Activated effector memory CD4-positive, alpha-beta T cell treated with Interleukin-2 at 50 U/mL for 16 hours (primary cell): ENCODE measurements around the gene ZNF770.

Experiments
- DNase-seq: peaks from one replicate; pipeline ENCODE4 v3.0.0-alpha.2; 2020

The ZNF770 gene, protein sequence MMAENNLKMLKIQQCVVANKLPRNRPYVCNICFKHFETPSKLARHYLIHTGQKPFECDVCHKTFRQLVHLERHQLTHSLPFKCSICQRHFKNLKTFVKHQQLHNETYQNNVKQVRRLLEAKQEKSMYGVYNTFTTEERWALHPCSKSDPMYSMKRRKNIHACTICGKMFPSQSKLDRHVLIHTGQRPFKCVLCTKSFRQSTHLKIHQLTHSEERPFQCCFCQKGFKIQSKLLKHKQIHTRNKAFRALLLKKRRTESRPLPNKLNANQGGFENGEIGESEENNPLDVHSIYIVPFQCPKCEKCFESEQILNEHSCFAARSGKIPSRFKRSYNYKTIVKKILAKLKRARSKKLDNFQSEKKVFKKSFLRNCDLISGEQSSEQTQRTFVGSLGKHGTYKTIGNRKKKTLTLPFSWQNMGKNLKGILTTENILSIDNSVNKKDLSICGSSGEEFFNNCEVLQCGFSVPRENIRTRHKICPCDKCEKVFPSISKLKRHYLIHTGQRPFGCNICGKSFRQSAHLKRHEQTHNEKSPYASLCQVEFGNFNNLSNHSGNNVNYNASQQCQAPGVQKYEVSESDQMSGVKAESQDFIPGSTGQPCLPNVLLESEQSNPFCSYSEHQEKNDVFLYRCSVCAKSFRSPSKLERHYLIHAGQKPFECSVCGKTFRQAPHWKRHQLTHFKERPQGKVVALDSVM

DNA sequence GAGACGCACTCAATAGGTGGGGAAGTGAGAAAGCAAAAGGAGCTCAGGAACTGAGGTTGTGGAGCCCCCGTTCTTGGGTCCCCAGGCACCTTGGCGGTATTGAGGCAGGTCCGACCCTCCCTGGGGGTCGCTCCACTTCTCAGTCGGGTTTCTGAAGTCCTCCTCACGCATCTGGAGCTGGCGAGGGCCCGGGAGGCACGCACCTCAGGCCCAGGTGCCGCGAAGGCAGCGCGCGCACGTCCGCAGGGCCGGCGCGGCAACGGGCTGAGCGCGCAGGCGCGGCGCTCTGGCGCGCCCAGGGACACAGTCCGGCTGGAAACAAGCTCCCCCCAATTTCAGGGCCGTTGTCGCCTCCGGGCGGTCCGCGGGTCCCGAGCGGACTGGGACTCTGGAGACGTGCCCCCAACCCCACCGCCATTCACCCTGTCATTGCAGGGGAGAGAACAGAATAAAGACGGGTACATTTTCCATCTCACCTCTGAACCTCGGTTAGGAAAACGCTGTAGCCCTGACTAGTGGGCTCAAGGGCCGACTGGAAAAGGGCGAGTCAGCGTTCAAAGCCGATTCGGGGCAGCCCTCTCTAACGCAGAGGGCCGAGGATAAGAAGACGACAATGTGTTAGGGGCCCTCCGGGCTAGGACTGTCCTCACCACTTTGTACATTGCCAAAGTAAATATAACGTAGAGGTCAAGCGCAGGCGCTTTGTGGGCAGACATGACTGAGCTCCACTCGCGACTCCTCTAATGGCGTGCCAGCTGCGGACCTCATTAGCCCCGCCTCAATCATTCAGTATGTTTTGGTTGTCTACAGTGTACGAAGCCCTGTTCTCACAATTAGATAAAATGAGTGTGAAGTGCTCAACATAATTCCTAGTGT, at the start of gene ZNF770:
Gene ZNF770 (minus strand): TSS at position 261 of the 876 bp plus-strand sequence. CDS start 4,853 bp downstream, outside the sequence.
- peak; percentile 85 for DNase-seq

DNA sequence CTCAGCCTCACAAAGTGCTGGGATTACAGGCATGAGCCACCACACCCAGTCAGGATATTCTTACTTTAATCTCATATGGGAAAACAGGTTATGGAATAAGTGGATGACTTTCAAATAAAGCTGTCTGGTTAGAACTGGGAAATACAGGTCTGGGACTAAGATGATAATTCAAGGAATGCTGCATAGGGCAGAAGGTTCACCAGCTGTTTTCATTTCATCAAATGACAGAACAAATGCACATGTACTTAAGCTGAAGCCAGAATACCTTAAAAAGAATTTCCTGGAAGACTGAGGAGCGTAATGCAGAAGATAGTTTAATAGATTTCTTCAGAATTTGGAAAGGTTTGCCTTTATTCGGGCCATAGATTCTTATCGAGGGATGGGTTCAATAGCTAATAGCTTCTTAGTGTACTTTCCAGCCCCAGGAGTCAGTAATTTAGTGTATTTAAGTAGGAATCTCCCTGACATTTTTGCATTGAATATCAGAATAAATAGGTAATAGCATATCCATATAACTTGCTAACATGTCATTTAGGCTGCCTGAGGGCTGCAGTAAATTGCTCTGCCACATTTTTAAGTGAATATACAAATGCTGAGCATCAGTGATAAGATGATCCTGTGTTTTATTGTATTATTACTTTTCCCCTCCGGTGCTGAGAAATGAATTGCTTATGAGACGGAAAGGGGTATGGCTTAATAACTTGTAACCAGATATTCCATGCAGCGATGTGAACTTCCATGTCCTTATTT, 40.3 kb upstream of the ZNF770 start:
- DNase-seq: no peak

DNA sequence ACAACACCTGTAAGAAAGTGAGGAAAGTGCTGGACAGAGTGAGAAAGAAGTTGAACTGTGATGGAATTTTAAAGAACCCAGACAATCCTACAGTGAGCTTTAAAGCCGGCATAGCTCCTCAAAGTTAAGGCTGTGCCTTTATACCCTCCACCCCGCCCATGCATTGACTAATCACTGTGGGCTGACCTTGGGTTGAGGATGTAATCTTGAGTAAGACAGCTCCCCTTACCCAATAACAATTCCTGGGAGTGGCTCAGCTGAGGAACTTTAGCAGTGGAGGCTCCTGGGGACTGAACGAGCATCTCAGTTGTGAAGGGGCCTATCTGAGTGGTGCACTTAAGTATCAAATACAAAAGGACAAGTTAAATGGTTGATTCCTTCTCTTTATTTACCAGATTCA, 35.7 kb upstream of the ZNF770 start:
- no peak for DNase-seq

DNA sequence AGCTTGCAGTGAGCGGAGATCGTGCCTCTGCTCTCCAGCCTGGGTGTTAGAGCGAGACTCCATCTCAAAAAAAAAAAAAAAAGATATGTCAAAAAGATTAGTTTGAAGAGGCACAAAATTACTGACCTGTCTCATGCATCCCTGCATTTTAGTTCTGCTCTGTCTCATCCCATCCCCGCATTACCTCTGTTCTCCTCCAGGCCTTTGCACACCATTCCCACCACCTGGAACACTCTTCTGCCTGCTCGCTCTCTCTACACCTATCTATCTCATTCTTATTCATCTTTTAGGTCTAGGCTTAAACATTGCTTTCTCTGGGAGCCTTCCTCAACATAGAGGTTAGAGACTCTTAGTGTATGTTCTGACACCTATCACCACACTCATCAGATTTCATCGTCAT, 32.9 kb upstream of the ZNF770 start:
- no peak for DNase-seq

DNA sequence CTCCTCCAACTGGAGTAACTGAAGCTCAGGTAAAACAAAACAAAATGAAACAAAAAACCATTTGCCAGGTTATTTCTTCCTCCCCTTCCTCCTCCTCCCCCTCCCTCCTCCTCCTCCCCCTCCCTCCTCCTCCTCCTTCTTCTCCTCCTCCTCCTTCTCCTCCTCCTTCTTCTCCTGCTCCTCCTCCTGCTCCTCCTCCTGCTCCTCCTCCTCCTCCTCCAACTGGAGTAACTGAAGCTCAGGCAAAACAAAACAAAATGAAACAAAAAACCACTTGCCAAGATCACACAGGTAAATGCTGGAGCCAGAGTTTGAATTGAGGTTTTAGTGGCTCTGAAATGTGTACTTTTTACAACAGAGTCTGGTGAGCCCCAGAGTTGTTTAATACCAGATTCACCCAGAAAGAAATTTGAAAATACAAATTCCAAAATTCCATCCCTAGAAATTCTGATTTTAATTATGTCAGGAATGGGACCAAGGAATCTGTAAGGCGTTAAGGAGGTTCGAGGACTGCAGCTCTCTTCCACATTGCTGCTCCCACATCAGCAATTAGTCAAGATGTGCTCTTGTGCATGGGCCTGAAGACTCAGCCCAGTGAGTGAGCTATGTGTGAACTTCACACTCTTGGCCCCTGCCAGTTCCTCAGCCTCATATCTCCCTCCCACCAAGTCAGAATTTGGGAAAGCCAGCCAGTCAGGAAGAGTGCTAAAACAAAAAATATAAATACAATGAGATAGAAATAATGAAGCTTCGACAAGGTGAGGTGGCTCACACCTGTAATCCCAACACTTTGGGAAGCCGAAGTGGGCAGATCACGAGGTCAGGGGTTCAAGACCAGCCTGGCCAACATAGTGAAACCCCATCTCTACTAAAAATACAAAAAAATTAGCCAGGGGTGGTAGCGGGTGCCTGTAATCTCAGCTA, 31.6 kb upstream of the ZNF770 start:
- no peak for DNase-seq

DNA sequence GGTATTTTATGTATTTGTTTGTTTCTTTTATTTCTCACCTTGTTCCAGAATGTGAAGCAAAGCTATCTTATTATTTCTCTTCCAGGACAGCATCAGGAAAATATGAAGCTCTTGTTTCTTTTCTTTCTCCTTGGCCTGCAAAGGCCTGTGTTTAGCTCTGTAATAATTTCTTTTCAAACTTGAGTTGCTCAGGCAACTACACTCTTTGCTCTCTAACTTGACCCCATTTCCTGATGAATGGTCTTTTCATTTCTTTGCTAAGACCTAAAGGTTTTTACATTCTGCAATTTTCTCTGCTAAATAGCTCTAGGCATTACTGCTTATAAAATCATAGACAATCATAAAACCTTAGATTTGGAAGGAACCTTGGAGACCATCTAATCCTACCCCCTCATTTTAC, 26.2 kb upstream of the ZNF770 start:
- DNase-seq: no peak

DNA sequence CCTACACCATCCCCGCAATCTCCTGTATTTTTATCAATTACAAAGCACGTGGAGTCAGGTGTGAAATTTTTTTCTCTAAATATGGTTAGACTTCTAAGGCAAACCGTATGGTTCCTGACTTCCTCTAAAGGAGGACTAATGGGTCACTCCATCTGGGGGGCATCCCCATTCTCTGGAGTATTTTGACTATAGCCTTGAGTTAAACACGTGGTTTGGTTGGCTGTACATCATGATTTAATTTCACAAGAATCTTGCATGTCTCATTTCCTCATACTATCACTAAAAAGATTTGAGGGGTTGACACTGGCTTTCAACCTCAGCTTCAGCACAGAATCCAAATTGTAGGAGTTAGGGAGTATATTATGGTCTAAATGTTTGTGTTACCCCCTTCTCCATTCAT, 25.3 kb upstream of the ZNF770 start:
- DNase-seq: no peak

DNA sequence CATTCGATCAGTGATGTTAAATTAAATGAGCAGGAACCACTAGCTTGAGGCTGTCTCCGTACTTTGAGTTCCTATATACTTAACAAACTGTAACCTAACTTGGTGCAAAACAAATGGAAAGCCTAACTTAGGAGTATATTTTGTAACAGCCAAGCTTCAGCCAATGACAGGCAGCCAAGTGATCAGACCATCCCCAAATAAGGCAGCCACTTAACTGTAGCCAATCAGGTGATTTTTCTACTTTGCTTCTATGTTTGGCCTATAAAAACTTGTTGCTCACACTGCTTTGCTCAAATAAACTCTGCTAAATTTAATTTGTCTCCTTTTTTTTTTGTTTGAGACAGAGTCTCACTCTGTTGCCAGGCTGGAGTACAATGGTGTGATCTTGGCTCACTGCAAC, 19.3 kb upstream of the ZNF770 start:
- DNase-seq: no peak

DNA sequence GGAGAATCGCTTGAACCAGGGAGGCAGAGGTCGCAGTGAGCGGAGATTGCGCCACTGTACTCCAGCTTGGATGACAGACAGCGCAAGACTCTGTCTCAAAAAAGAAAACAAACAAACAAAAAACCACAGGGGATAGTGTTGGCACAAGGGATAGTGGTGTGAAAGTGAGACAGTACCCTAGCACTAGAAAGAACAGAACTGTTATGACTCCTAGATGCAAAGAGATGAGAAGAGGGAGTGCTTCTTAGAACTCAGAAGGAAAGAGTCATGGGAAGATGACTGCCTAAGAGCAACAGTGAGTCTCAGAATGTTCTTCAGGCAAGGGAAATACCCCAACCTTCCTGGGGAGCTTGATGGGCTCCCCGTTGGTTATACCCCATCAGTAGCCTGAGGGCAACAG, 17.8 kb upstream of the ZNF770 start:
- no peak for DNase-seq

DNA sequence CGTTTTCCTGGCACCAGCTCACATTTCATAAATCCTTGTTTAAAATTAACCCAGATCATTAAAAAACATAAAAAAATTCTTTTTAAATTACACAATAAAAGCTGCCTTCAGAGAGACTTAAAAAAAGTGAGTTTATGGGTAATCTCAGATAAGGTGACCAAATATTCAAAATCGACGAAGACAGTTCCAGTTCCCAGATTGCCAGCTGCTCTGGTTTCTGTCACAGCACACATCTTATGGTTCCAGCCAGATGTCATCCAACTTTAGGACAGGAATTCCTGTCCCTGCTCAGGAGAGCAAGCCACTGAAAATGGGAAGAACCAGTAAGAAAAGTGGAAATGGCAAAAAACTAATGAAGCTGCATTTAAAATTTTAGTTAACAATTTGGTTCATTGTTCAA, 15.8 kb upstream of the ZNF770 start:
- DNase-seq: no peak

DNA sequence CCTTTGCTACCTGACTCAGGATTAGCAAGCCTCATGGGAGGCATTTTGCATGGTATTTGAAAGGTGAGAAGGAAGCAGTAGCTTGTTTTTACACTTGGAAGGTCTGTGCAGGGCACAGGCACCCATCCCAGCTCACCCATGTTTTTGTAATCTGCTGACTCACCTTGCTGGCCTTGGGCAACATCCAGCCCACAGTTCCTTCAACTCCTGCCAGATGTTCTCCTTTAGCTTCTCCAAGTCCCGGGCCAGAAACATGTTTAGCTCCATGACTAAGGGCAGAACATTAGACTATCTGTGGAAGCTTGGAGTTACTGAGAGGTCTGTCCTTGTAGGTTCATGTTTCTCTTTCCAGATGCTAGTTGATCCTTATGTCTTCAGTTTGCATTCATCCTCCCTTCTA, 12.4 kb upstream of the ZNF770 start:
- DNase-seq: no peak

DNA sequence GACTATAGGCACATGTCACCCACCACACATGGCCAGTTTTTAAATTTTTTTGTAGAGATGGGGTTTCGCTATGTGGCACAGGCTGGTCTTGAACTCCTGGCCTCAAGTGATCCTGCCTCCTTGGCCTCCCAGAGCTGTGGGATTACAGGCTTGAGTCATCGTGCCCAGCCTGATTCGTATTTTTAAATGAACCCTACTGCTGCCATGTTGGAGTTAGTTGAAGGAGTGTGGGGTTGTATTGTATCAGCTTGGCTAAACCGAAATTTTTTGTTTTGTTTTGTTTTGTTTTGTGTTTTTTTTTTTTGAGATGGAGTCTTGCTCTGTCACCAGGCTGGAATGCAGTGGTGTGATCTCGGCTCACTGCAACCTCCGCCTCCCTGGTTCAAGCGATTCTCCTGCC, 11.8 kb upstream of the ZNF770 start:
- DNase-seq: no peak

DNA sequence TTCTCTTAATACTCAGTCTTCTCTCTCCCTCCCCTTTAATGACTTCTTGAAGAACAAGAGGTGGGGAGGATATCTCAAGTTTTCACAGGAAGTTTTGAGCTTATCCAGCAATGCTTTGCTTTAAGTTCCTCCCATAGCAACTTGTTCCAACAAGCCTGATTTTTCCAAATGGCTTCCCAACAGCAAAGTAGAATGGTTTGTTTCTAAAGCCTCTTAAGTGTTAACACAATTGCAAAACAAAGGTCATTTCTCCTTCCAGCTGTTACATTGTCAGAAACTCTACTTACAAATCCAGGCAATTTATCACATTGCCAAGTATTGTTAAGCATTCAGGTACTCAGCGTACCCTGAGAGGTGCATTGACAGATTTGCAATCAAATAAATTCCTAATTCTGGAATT, 6.8 kb upstream of the ZNF770 start:
- no peak for DNase-seq

DNA sequence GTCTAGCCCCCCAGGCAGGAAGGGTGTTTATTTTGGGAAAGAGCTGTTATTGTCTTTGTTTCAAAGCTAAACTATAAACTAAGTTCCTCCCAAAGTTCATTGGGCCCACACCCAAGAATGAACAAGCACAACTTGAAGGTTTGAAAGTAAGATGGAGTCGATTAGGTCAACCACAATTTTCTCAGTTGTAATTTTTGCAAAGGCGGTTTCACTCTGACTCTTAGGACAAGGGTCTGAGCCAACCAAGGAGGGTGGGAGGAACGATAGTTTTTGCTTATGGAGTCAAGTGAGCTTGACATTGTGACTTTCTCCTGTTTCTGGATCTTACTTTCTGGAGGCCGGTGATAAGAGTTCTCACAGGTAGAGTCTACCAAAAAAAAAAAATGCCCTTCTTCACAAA, 5.8 kb upstream of the ZNF770 start:
- DNase-seq: no peak

DNA sequence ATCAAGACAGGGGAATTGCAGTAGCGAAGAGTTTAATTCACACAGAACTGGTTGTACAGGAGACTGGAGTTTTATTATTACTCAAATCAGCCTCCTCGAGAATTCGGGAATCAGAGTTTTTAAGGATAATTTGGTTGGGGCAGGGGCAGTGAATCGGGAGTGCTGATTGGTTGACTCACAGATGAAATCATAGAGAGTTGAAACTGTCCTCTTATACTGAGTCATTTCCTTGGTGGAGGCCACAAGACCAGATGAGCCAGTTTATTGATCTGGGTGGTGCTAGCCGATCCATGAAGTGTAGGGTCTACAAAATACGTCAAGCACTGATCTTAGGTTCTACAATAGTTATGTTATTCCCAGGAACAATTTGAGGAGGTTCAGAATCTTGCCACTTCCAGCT, 5.3 kb upstream of the ZNF770 start:
- no peak for DNase-seq

DNA sequence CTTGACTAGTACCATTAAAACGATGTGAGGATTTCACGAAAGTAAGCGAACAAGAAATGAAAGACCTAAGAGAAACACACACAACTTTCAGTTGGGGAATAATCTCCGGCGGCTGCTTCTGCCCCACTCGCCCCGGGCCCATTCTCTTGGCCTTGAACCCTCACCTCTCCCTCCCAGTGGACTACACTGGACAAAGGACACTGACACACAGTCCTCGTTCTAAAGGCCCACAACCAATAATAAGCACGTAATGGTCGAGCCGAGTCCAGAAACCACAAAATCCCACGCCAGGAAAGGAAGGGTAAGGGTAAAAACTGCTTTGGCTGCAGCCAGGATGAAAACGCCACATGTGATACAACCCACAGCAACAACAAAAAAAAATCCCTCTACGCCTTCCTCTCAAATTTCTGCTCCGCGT, 469 bp downstream of the ZNF770 start:
- DNase-seq: no peak

DNA sequence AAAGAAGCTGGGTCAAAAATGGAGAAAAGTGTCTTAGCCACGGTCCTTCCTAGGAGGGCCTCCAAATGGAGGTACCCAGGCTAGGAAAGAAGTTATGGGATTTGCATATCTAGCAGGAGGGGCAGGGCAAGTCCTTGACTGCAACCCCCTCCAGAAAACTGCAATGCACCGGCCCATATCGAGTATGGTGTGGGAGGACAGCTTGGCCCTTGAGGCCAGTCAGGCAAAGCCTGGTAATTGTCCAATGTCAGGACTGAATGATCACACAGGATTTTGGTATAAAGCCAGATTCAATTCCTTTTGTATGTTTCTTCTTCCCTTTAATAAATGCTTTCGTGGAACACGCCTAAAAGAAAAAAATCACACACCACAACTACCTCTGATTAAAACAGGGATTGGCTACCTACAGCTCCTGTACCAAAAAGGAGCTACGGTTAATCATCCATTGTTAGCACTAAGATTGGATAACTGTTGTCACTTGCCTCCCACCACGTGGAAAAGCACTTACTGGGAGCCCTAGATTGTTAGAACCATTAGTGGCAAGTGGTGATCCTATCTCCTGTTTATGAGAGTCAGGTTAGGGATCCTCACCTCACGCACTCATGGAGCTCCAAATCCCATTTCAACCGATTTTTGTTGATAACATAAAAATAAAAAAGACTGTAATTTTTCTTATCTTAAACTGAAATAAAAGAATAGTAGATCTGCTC, 1.2 kb downstream of the ZNF770 start:
- no peak for DNase-seq

DNA sequence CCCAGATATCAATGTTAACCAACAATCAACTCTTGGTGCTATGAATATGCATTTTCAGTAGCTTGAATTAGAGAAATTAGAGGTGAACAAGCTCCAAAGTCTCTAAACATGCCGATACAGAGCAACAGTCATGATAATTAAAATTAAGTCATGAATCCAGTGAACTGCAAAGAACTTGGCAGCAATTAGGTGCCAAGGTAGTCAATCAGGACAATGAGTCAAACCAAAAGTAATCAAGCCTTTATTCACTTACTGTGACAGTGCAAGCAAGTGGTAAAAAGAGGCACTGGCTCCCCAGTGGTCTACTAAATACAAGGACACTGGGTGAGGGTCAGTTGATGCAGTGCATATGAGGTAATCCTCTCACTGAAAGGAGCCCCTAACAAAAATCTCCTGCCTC, 1.8 kb downstream of the ZNF770 start:
- no peak for DNase-seq

DNA sequence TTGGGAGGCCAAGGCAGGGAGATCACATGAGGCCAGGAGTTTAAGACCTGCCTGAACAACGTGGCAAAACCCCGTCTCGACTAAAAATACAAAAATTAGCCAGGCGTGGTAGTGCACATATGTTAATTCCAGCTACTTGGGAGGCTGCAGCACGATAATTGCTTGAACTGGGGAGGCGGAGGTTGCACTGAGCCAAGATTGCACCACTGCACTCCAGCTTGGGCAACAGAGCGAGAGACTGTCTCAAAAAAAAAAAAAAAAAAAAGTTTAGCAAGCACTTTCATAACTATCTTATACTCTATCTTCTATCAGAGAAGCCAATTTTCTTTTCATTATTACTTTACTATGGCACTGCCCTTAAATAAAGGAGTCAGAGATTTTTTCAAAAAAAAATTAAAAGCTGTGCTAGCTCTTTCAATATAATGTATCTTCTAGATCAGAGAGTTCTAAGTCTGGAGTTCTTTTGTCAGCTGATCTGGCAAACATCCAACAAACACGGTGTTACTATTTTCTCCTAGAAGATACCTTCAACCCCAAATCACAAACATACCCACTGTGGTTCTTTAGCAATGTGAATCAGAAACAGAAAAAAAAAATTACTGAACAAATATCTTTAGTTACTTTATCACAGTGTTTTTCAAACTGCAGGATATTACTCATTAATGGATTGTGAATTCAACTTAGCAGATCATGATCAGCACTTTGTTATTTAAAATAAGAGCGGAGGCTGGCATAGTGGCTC, 3.0 kb downstream of the ZNF770 start:
- DNase-seq: no peak

DNA sequence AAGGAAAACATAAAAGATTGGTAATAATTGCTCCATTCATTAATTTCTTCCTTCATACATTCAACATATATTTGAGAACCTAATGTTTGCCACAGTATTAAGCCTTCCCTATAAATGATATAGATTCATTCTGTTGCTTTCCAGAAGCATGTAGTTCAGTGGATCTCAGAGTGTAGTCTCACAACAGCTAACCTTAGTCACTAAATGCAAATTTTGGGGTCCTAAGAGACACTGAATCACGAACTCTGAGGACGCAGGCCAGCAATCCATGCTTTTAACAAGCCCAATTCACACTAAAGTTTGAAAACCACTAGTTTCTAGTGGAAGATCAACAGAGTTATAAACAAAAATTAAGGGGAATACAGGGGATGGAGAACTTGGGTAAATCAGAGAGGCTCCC, 11.3 kb downstream of the ZNF770 start:
- no peak for DNase-seq
